ENCODE results near the gene ENKUR. TPM values are rescaled to one million over a fixed set of nuclear protein-coding genes. Genes with fewer than 3 reads are reported as not detected.

Gene ENKUR
- total and polyA plus RNA-seq, 10 of the 15 experiments (the other 5 are each of a cell fraction or from before 2014, with no cell fraction given) = 0.01 to 0.19 (median 0.11) TPM; not detected in 6

DNA sequence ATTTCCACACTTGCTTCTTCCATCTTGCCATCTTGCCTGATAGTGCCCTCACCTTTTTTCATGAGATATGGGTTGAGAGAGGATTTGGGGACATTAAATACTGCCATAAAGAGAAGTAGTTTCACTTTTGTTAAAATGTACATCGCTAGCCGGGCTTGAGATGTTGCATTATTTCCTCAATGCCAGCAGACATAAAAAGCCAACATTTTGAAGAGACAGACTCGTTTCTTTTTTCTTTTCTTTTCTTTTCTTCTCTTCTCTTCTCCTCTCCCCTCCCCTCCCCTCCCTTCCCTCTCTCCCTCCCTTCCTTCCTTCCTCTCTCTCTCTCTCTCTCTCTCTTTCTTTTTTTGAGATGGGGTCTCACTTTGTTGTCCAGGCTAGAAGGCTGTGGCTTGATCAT lies 17.9 kb downstream of the ENKUR start:
- no peaks in the 10 kb centered on the region for H3K27me3 ChIP-seq (replicated peaks in 1 of 2; ENCODE audit: control insufficient read depth in 2 of 2, insufficient read depth in 2 of 2, low read length in 1 of 2)
- WGBS (ENCODE audit: insufficient coverage, insufficient replicate concordance, low lambda C conversion rate, missing lambda C conversion rate) = 57% methylated on average over 3 of the region's 3 CpGs
- no peaks in the 10 kb centered on the region for H4K20me1 ChIP-seq (ENCODE audit: control insufficient read depth, insufficient read depth)
- in situ Hi-C loops (cut with MboI) = no loop called here
- ATAC-seq (no peak), FAIRE-seq (no peak), DNase-seq (ENCODE audit: low read depth, low spot score) (no peak)
- intact Hi-C loops (cut with micrococcal nuclease; ENCODE audit: unreplicated experiment) = no loop called here
- no peak overlapping the region for H3K4me2 ChIP-seq (ENCODE audit: control insufficient read depth, insufficient read depth)
- no peak overlapping the region for H3K9ac ChIP-seq (ENCODE audit: control insufficient read depth, insufficient read depth, low read length)
- no peak for TF ChIP-seq ZBED1 (IDR thresholded peaks at IDR 0.05; ENCODE audit: borderline replicate concordance)
- TF ChIP-seq POU2F2 (IDR thresholded peaks at IDR 0.05; ENCODE audit: borderline replicate concordance, low read depth, low read length) = no peak
- no peak for TF ChIP-seq BHLHE40 (IDR thresholded peaks at IDR 0.05; ENCODE audit: borderline replicate concordance in 1 of 2, low read depth in 2 of 2, low read length in 1 of 2)
- TF ChIP-seq, protein P1, sequence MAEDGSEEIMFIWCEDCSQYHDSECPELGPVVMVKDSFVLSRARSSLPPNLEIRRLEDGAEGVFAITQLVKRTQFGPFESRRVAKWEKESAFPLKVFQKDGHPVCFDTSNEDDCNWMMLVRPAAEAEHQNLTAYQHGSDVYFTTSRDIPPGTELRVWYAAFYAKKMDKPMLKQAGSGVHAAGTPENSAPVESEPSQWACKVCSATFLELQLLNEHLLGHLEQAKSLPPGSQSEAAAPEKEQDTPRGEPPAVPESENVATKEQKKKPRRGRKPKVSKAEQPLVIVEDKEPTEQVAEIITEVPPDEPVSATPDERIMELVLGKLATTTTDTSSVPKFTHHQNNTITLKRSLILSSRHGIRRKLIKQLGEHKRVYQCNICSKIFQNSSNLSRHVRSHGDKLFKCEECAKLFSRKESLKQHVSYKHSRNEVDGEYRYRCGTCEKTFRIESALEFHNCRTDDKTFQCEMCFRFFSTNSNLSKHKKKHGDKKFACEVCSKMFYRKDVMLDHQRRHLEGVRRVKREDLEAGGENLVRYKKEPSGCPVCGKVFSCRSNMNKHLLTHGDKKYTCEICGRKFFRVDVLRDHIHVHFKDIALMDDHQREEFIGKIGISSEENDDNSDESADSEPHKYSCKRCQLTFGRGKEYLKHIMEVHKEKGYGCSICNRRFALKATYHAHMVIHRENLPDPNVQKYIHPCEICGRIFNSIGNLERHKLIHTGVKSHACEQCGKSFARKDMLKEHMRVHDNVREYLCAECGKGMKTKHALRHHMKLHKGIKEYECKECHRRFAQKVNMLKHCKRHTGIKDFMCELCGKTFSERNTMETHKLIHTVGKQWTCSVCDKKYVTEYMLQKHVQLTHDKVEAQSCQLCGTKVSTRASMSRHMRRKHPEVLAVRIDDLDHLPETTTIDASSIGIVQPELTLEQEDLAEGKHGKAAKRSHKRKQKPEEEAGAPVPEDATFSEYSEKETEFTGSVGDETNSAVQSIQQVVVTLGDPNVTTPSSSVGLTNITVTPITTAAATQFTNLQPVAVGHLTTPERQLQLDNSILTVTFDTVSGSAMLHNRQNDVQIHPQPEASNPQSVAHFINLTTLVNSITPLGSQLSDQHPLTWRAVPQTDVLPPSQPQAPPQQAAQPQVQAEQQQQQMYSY (CRISPR knock-in tag; IDR thresholded peaks at IDR 0.05) = no peak
- TF ChIP-seq PAX5 (IDR thresholded peaks at IDR 0.05; ENCODE audit: borderline replicate concordance, low read depth, low read length) = no peak
- TF ChIP-seq, protein P2, sequence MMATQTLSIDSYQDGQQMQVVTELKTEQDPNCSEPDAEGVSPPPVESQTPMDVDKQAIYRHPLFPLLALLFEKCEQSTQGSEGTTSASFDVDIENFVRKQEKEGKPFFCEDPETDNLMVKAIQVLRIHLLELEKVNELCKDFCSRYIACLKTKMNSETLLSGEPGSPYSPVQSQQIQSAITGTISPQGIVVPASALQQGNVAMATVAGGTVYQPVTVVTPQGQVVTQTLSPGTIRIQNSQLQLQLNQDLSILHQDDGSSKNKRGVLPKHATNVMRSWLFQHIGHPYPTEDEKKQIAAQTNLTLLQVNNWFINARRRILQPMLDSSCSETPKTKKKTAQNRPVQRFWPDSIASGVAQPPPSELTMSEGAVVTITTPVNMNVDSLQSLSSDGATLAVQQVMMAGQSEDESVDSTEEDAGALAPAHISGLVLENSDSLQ (IDR thresholded peaks at IDR 0.05) = no peak
- no peak for TF ChIP-seq SUZ12 (IDR thresholded peaks at IDR 0.05; ENCODE audit: unreplicated experiment)
- TF ChIP-seq, protein P3, sequence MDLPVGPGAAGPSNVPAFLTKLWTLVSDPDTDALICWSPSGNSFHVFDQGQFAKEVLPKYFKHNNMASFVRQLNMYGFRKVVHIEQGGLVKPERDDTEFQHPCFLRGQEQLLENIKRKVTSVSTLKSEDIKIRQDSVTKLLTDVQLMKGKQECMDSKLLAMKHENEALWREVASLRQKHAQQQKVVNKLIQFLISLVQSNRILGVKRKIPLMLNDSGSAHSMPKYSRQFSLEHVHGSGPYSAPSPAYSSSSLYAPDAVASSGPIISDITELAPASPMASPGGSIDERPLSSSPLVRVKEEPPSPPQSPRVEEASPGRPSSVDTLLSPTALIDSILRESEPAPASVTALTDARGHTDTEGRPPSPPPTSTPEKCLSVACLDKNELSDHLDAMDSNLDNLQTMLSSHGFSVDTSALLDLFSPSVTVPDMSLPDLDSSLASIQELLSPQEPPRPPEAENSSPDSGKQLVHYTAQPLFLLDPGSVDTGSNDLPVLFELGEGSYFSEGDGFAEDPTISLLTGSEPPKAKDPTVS (IDR thresholded peaks at IDR 0.05; ENCODE audit: low read depth, low read length) = no peak
- TF ChIP-seq NR2C2 (IDR thresholded peaks at IDR 0.05; ENCODE audit: borderline replicate concordance, control insufficient read depth, insufficient read length, low read depth) = no peak
- no peak for TF ChIP-seq MEF2A (IDR thresholded peaks at IDR 0.05; ENCODE audit: insufficient read depth, low read depth, low read length)
- H3K79me2 ChIP-seq (ENCODE audit: control insufficient read depth, insufficient read depth, low read length) = no peaks in the 10 kb centered on the region
- H3K27ac ChIP-seq (ENCODE audit: control insufficient read depth, insufficient read depth) = no peak overlapping the region
- no peak overlapping the region for H3K4me3 ChIP-seq
- no peaks in the 10 kb centered on the region for H3K36me3 ChIP-seq (ENCODE audit: control insufficient read depth in 2 of 2, insufficient read depth in 2 of 2, low read length in 1 of 2)
- H3K4me1 ChIP-seq (ENCODE audit: control insufficient read depth, insufficient read depth, low read length) = no peaks in the 10 kb centered on the region
- RAD21 ChIA-PET (ENCODE audit: unreplicated experiment) = no interaction called here
- POLR2A ChIA-PET = no interaction called here
- no peaks in the 10 kb centered on the region for H3K9me3 ChIP-seq (replicated peaks; ENCODE audit: control insufficient read depth, insufficient read depth, low read length)
- BruUV-seq (replicated peaks) = no TSS peak
- SMC1A ChIA-PET (ENCODE audit: uncharacterized antibody, unreplicated experiment) = interaction anchor here (0.7 to 1.7 kb wide), 4 partner anchors 21 to 355 kb away, joined by 3 to 4 read pairs (median 3); no protein-coding TSS in a partner anchor
- CTCF ChIA-PET = interaction anchor here (0.6 to 2.3 kb wide), 3 partner anchors 9 to 381 kb away, joined by 3 to 10 read pairs (median 6); no protein-coding TSS in a partner anchor
- H2AFZ ChIP-seq (ENCODE audit: control insufficient read depth, low read depth, low read length) = no peak overlapping the region
